Midbrain (tissue), 1 donor: ENCODE results near the gene HIPK2.
"Not testable (repeated sequence)": the region's sequence is repeated elsewhere in the genome, so short reads cannot be mapped to it uniquely, and the experiment has no call there.

Experiments used
- DNase-seq: peaks from one replicate; lab custom pipeline; 2025; lab: John Stamatoyannopoulos, UW

HIPK2 gene

GRCh38 chr7:139566736-139567646, 210.8 kb downstream of the HIPK2 start:
- DNase-seq = no peak

- DNase-seq = no peak
Measured at GRCh38 chr7:139566075-139566474, 211.7 kb downstream of the HIPK2 start.

GRCh38 chr7:139563856-139564255, 213.9 kb downstream of the HIPK2 start:
- DNase-seq = no peak

- no peak for DNase-seq
Measured at GRCh38 chr7:139562961-139563565, 214.7 kb downstream of the HIPK2 start.

- DNase-seq = no peak
Measured at GRCh38 chr7:139562491-139562890, 215.3 kb downstream of the HIPK2 start.

- DNase-seq = no peak
Measured at GRCh38 chr7:139560678-139561077, 217.1 kb downstream of the HIPK2 start.

- no peak for DNase-seq
Measured at GRCh38 chr7:139560199-139560598, 217.6 kb downstream of the HIPK2 start.

GRCh38 chr7:139559364-139560105, 218.3 kb downstream of the HIPK2 start:
- DNase-seq = no peak

GRCh38 chr7:139557857-139558581, 219.8 kb downstream of the HIPK2 start:
- no peak for DNase-seq

- not testable (repeated sequence) for DNase-seq
Measured at GRCh38 chr7:139553991-139554700, 223.7 kb downstream of the HIPK2 start.

- no peak for DNase-seq
Measured at GRCh38 chr7:139548302-139549028, 229.3 kb downstream of the HIPK2 start.

GRCh38 chr7:139544645-139545044, 233.2 kb downstream of the HIPK2 start:
- no peak for DNase-seq

- peak; percentile 4 for DNase-seq
Measured at GRCh38 chr7:139543801-139544603, 233.8 kb downstream of the HIPK2 start.

GRCh38 chr7:139542308-139543151, 235.3 kb downstream of the HIPK2 start:
- no peak for DNase-seq

- no peak for DNase-seq
Measured at GRCh38 chr7:139541600-139542307, 236.0 kb downstream of the HIPK2 start.

- no peak for DNase-seq
Measured at GRCh38 chr7:139540203-139540602, 237.6 kb downstream of the HIPK2 start.

- DNase-seq = no peak
Measured at GRCh38 chr7:139538881-139539635, 238.7 kb downstream of the HIPK2 start.
